Erythroblast (primary cell): ENCODE data around the gene SYT13.

Source experiments
- DNase-seq, 2 experiments: peaks; one replicate each; lab custom pipeline; 2025; lab: John Stamatoyannopoulos, UW
- GATA1 ChIP-seq: IDR thresholded peaks from 2 replicates; pipeline ENCODE4 v1.6.1; 2011; ENCODE audit warnings: low read depth, mild to moderate bottlenecking, control low read depth, low read length, moderate library complexity
- POLR2A ChIP-seq: IDR thresholded peaks from 2 replicates; pipeline ENCODE4 v1.6.1; 2011; ENCODE audit warnings: mild to moderate bottlenecking, low read length

The SYT13 gene

DNA sequence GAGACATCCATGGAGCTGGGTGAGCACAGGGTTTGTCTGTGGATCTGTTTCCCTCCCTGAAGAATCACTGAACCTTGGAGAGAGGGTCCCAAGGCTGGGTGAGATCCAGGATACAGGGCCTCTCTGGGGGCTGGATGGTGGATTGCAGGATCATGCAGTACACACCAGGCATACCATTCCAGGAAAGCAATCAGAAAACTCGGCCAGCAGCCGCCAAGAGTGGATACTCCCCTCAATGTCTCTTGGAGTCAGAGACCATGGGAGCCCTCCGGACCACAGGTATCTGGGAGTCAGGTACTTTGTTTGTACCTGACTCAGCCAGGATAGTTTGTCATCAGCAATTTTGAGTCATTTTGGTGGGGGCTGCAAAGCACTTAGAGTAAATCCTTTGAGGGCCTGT, 14.6 kb upstream of the SYT13 start:
- DNase-seq, result no peak
- TF ChIP-seq GATA1, result no peak
- no peak for TF ChIP-seq POLR2A

- no peak for TF ChIP-seq GATA1
- no peak for DNase-seq
Measured at GRCh38 chr11:45298718-45299117, 12.6 kb upstream of the SYT13 start.

GRCh38 chr11:45296075-45296474, 9.9 kb upstream of the SYT13 start:
- DNase-seq, result no peak
- TF ChIP-seq POLR2A (no peak), GATA1 (no peak)

DNA sequence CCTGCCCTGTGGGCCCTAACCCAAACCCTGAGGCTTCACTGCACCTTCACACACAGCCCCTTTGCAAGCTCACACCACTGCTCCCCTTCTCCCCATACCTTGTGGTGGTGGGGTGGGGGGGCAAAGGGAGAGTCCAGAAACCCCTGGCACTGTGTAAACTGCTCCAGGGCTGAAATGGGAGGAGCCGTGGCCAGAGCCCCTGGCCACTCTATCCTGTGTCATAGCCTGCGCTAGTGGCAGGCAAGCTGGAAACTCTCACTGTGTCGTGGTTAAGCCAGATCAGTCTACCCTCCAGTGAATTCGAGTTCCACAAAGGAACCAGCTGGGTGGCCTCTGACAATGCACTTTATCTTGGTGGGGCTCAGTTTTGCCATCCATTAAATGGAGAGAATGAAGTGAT, 8.4 kb upstream of the SYT13 start:
- no peak for DNase-seq
- TF ChIP-seq GATA1 (no peak), POLR2A (no peak)

DNA sequence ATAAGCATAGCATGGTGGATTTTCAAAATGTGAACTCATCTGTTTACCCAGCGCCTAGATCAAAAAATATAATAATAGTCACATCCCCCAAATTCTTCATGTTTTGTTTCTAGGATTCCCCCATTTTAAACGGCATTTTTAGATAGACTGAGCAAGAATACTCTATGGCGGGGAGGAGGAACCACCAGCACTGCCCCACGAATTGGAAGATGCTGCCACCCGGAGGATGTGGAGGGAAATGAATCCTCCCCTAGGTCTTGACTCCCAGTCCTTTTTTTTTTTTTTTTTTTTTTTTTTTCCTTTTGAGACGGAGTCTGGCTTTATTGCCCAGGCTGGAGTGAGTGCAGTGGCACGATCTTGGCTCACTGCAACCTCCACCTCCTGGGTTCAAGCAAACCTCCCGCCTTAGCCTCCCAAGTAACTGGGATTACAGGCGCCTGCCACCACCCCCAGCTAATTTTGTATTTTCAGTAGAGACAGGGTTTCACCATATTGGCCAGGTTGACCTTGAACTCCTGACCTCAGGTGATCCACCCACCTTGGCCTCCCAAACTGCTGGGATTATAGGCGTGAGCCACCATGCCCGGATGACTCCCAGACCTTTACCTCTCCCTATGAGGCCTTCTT, 7.5 kb upstream of the SYT13 start:
- DNase-seq, result peak; percentile 71 to 83

GRCh38 chr11:45290586-45290985, 4.4 kb upstream of the SYT13 start:
- no peak for DNase-seq
- TF ChIP-seq GATA1 (no peak), POLR2A (no peak)

GRCh38 chr11:45289369-45289768, 3.2 kb upstream of the SYT13 start:
- no peak for DNase-seq
- TF ChIP-seq POLR2A (no peak), GATA1 (no peak)

DNA sequence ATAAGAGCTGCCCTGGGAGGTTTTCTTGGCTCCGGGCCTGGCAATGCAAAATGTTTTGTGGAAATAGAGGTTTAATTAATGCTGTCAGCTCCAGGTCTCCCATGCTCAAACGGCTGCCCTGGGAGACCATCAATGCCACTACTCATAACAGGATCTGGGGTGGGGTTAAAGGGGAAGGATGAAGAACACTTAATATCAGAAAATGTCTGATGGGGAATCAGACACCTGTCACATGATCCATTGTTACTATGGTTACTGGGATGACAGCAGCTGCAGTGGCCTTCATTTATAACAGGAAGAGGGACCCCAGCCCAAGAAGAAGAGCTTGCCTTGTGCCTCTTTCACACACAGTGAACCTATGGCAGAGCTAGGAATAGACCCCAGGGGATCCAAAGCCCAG, 2.2 kb upstream of the SYT13 start:
- TF ChIP-seq POLR2A (no peak), GATA1 (no peak)
- DNase-seq, result no peak

DNA sequence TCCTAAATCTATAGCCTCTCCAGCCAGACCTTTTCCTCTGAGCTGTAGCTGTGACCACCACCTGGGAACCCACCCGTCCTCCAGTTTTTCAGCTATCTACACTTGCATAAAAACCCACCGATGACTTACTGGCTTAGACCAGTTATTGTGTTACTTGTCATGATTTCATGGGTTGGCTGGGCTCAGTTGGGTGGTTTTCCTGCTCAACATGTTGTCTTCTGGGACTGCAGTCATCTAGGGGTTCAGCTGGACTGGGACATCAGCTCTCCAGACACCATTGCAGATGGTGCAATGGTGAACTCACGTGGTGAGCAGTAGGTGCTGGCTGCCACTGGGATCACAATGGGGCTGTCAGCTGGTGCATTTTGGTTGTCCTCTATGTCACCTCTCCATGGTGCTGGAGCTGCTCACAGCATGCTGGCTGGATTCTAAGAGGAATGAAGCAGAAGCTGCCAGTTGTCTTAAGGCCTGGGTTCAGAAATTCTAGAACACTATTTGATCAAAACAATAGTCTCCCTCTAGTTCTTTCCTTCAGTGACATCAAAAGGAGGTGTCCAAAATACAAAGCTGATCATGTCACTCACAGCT, 1.3 kb upstream of the SYT13 start:
- no peak for DNase-seq
- TF ChIP-seq GATA1 (no peak), POLR2A (no peak)

GRCh38 chr11:45285250-45285828, 802 bp downstream of the SYT13 start:
- TF ChIP-seq GATA1 (no peak), POLR2A (no peak)
- no peak for DNase-seq

DNA sequence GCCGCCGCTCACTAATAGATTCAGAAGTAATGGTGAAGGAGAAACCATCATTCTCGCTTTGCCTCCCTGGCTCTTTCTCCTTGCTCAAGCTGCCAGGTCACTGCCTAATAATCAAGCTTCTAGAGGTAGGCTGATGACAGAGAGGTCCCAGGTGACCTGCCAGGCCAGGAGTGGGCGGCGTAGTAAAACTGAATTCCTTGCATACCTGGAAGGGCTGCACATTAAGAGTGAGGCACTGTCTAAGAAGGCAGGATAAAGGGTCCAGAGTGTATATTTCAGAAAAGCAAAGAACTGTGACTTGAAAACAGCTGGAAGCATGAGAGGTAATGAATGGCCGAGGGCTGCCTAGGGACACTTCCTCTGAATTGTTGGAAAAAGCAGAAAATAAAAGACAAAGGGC, 4.1 kb downstream of the SYT13 start:
- TF ChIP-seq POLR2A (no peak), GATA1 (no peak)
- no peak for DNase-seq

DNA sequence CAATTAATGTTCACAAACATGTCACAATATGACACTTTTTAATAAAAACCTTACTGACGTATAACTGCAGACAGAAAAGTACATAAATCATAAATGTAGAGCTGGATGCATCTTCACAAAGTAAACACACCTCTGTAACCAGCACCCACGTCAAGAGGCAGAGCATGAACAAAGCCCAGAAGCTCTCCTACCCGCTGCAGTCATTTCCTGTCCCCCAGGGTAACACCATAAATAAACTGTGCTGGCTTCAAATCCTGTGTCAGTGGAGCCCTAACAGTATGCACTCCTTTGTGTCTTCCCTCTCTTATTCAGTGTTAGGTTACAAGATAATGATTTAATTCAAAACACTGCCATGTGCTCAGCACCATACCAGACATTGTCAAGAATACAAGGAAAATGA, 5.7 kb downstream of the SYT13 start:
- no peak for DNase-seq

DNA sequence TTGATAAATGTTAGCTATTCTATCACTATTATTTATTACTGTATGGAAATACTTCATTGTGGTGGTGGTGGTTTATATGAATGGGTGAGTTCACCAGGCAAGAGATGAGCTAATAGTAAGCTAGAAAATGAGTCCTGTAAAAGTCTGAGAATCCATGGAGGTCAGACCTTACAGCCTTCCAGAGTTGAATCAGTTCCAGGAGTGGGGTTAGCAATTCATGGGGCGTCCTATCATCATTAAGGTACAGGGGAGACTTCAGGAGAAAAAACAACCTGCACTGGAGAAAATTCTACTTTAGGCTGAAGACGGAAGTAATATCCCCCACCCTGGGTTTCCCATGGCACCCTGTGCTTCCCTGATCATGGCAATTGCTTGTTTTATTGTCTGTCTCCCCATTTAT, 6.5 kb downstream of the SYT13 start:
- TF ChIP-seq POLR2A (no peak), GATA1 (no peak)

More for the DNA sequence above, 5.7 kb downstream of the SYT13 start:
- TF ChIP-seq GATA1 (no peak), POLR2A (no peak)

DNA sequence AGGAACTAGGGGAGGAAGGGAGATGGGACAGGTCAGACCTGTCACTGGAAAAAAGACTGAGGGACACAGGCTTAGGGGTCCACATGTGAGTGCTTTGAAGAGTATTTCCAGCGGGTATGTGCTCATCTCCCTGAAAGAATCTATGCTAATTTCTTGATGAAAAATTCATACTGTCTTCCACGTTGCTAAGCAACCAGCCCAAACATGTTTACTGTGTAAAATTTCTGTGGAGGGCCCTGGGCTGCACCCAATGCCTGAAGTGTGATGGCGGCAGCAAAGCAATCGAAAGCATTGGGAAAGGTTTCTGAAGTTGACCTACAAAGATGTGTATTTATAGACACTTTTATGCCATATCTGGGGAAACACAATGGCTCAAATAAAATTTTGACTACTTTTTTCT, 7.4 kb downstream of the SYT13 start:
- DNase-seq, result no peak
- TF ChIP-seq POLR2A, result no peak
- TF ChIP-seq GATA1, result no peak

More for the DNA sequence above, 6.5 kb downstream of the SYT13 start:
- DNase-seq, result no peak

DNA sequence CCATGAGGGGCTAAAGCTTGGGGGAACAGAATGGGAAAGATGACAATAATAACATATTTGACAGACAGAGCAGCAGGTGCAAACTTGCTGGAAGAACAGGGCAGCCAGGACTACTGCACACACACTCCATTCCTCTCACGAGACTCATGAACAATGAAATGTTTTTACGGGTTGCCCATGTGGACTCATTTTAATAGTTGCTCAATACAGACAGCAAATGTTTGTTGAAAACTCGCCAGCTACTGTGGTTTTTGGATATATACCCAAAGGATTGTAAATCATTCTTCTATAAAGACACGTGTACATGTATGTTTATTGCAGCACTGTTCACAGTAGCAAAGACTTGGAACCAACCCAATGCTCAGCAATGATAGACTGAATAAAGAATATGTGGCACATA, 10.3 kb downstream of the SYT13 start:
- TF ChIP-seq POLR2A (no peak), GATA1 (no peak)
- no peak for DNase-seq

DNA sequence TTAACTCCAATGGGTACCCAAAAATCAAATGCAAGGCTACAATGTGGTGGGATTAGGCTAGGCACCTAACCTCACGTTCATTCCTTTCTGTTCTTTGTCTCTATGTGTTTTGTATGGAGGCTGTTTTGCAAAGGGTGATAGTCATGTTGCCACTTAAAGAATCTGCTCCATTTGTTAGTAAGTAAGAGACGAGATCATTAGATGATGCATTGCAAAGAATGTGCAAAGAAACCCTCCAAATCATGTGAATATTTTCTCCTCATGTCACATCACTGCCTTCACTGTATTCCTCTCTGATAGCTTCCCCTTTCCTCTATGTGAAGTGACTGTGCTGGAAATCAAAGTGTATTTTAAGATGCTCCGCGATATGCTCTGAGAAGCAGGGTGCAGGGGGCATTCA, 11.9 kb downstream of the SYT13 start:
- no peak for DNase-seq
- TF ChIP-seq GATA1 (no peak), POLR2A (no peak)
